Brain pericyte (primary cell): ENCODE results near the gene SEL1L.
"Not testable (repeated sequence)": the region's sequence is repeated elsewhere in the genome, so short reads cannot be mapped to it uniquely, and the experiment has no call there.

Source experiments
- DNase-seq: peaks from one replicate; pipeline ENCODE4 v3.0.0-alpha.2; 2012; ENCODE audit warnings: low read depth, low spot score

Gene SEL1L

GRCh38 chr14:81525129-81525528 lies 8.5 kb downstream of the SEL1L start:
- DNase-seq: no peak

DNA sequence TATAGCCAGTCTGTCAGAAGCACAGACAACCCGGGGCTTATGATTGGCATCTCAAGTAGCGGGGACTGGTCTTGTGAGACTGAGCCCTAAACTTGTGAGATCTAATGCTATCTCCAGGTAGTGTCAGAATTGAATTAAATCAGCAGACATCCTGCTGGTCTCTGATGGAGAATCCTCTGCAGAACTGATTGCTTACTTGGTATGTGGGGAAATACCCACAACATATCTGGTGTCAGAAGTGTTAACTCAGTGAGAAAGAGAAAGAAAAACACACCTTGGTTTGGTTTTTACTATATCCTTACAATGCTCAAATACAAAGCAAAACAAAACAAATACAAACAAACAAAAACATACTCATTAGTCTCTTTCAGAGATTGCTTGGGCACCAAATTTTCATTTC lies 10.0 kb downstream of the SEL1L start:
- no peak for DNase-seq

- no peak for DNase-seq
Measured at GRCh38 chr14:81523016-81523415, 10.6 kb downstream of the SEL1L start.

GRCh38 chr14:81521356-81521755 lies 12.3 kb downstream of the SEL1L start:
- no peak for DNase-seq

- DNase-seq: no peak
Measured at GRCh38 chr14:81519200-81520011, 14.2 kb downstream of the SEL1L start.

DNA sequence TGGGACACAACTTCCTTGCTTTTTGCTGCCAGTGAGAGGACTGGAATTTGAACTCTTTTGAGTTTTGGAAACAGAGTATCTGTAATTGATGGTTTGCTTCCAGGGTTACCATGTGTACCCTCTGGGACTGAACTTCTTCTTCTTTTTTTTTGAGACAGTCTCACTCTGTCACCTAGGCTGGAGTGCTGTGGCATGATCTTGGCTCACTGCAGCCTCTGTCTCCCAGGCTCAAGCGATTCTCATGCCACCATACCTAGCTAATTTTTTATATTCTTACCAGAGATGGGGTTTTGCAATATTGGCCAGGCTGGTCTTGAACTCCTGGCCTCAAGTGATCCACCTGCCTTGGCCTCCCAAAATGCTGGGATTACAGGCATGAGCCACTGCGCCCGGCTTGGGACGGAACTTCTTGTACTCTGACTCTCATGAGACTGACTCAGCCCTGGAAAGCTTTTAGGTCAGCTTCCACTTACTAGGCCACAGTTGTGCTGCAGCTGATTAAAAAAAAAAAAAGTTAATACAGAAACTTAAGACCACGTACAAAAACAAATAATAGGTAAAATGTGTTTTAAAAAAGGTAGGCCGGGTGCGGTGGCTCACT lies 15.8 kb downstream of the SEL1L start:
- DNase-seq: no peak

DNA sequence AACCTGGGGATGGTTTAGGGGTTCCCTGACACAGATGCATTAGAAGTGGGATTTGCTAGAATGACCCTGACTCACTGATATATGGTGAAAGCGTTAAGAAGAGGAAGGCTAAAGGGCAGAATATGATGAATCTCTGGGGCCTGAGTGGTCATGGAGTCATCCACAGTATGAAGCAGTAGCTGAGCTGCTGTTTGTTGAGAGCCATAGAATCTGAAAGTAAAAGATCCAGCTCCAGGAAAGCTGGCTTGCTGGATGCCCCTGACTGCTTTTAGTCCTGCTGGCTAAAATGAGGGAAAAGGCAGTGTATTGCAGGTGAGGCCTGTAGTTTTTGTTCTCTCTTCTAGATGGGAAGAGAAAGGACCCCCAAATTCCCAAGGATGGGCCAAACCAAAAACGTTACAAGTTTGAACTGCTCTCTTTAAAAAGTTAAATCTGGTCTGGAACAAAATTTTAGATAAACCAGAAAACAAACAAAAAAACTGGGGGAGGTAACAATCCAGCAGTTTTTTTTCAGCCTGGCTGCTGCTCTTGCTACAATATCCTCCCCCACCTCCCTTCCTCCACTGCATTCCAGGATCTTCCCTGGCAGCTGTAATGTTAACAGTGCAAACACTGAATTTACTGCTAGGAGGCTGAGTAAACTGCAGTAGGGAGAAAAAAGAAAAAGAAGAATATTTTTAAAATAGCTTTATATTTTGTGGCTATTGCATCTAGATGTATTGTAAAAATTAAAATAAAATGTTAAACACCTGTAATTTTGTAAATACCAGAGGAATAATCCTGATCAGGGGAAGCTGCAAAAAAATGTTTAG lies 16.5 kb downstream of the SEL1L start:
- DNase-seq: no peak

DNA sequence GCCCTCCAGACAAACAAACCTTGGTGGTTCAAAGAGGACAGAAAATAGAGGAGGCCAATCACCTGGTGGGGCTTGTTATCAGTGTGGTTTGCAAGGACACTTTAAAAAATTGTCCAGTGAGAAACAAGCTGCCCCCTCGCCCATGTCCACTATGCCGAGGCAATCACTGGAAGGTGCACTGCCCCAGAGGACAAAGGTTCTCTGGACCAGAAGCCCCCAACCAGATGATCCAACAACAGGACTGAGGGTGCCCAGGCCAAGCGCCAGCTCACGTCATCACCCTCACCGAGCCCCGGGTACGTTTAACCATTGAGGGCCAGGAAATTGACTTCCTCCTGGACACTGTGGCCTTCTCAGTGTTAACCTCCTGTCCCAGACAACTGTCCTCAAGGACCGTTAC lies 17.7 kb downstream of the SEL1L start:
- DNase-seq: not testable (repeated sequence)

- DNase-seq: not testable (repeated sequence)
Measured at GRCh38 chr14:81512826-81513225, 20.8 kb downstream of the SEL1L start.

- DNase-seq: no peak
Measured at GRCh38 chr14:81511111-81511904, 22.3 kb downstream of the SEL1L start.

DNA sequence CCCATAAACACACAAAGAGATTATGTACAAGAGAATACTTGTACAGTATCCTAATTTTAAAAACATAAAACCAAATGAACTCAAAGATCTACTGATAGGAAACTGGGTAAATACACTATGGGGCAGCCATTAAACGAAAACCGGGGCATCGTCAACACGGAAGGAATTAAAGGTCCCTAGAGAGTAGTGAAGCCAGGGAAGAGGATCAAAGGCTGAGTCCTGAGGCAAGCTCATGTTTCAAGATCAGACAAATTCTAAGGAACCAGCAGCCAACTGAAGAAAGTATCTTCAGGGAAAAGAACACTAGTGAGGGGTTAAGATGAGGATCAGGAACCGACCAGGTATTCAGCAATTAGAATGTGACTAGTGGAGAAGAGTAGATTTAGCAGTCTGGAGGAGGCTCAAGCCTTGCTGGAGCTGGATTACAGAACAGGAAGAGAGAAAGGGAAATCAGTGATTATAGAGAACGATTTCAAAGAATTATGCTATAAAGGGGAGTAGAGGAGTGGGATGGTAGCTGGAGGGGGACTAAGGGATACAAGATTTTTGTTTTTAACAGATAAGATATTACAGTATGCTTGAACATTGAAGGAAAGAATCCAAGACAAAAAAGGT lies 23.7 kb downstream of the SEL1L start:
- DNase-seq: no peak

GRCh38 chr14:81509321-81509720 lies 24.3 kb downstream of the SEL1L start:
- DNase-seq: no peak

- no peak for DNase-seq
Measured at GRCh38 chr14:81506487-81506886, 27.2 kb downstream of the SEL1L start.

- DNase-seq: no peak
Measured at GRCh38 chr14:81504864-81505263, 28.8 kb downstream of the SEL1L start.

GRCh38 chr14:81485781-81486180 lies 47.9 kb downstream of the SEL1L start:
- no peak for DNase-seq

- no peak for DNase-seq
Measured at GRCh38 chr14:81485372-81485771, 48.3 kb downstream of the SEL1L start.

- DNase-seq: no peak
Measured at GRCh38 chr14:81484120-81484519, 49.5 kb downstream of the SEL1L start.

DNA sequence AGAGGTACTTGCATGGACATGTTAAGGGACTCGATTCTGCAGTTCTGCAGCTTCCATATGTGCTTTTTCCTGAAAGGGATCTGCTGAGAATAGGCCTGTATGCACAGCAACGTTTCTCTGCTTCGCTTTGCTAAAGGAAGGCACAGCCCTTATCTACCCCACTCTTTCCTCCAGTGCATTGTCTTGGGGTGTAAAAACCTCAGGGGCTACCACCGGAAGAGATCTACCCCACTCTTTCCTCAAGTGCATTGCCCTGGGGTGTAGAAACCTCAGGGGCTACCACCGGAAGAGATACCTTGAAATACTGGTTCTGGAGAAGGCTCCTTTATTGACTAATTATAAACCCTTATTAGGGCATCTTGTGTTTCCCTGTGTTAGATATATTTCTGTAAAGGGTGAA lies 52.9 kb downstream of the SEL1L start:
- DNase-seq: no peak

DNA sequence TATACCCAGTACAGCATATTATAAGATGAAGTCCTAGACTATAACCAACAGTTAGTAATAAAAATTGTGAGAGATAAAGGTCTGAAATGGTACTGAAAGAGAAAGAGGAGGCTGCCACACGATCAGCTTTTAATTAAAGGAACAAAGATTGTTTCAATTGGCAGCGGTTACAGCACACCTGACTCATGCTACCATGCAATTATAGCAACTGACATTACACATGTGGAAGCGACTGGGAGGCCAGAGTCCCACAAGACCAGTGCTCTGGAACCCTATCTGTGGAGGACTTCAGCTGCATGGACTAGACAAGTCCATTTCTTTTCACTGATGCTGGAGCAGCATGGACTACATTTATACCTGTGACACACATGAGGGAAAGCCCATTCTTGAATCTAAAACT lies 55.2 kb downstream of the SEL1L start:
- DNase-seq: no peak

DNA sequence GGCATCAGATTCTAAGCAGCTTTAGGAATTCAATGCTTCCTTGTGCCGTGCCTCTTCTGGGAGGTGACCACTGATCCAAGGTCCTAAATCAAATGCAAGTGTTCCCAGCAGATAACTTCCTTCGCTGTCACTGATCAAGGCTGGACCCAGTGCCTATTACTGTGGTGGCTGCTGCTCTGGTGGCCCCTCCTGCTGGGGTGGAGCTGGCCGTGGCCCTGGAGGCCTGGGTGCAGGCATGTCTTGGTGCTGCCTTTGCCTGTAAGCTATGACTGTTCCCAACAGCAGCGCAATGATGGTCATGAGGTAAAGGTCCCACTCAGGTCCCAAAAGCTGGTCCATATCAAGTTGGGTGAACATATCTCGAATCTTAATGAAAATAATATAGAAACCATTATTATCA lies 56.8 kb downstream of the SEL1L start:
- no peak for DNase-seq

- no peak for DNase-seq
Measured at GRCh38 chr14:81474685-81475324, 58.8 kb downstream of the SEL1L start.
